ENCODE data around the gene TMED1.
"Not testable (repeated sequence)": the region's sequence is repeated elsewhere in the genome, so short reads cannot be mapped to it uniquely, and the experiment has no call there.

Gene TMED1

DNA sequence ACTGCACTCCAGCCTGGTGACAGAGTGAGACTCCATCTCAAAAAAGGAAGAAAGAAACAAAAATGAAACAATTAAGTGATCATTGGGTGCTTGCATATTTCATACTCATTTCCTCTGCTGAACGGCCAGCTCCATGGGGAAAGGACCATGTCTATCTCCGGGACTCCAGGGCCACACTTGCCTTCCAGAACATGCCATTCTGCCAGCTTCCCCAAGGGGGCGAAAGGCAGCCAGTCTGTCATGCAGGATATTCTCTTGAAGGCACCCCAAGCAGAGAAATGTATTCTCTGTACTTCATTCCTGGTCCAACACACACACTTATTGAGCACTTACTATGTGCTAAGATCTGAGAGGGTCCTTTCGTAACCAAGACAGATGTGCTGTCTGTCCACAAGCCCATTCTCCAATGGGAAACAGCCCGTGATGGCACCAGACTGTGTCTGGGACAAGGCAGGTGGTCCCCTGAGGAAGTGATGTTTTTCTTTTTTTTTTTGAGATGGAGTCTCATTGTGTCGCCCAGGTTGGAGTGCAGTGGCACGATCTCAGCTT lies 25.2 kb upstream of the TMED1 start:
- peak; percentile 54 to 62 for DNase-seq

DNA sequence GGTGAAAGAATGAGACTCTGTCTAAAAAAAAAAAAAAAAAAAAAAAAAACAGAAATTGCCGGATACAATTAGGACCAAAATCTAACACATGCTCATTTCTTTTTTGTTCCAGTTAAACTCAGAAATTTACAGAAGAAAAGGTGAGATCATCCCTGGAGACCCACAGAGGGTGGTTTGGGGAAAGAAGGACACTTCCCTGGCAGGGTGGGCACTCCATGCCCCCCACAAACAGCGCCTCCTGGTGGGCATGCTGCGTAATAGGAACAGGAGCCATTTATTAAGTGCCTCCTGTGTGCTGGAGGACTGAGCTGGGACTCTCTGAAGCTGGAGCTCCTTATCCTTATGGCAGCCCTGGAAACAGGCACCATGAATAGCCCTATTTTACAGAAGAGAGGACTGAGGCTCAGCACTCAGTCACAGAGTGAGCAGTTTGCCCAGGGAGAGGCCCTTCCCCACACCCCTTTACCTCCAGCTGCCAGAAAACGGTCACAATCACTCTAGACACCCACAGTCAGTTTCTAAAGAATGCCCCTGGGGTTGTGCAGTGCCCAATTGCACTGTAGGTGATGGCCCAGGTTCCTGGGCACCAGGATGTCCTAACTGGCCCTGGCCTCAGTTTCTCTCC lies 22.3 kb upstream of the TMED1 start:
- DNase-seq: peak; percentile 58 to 60

DNA sequence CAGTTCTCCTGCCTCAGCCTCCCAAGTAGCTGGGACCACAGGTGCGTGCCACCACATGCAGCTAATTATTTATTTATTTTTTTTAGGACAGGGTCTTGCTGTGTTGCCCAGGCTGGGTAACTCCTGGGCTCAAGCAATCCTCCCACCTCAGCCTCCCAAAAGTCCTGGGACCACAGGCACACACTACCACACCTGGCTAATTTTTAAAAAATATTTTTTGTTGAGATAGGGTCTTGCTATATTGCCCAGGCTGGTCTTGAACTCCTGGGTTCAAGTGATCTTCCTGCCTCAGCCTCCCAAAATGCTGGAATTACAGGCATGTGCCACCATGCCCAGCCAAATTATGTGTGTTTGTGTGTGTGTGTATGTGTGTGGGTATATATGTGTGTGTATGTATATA lies 20.9 kb upstream of the TMED1 start:
- DNase-seq: not testable (repeated sequence)

DNA sequence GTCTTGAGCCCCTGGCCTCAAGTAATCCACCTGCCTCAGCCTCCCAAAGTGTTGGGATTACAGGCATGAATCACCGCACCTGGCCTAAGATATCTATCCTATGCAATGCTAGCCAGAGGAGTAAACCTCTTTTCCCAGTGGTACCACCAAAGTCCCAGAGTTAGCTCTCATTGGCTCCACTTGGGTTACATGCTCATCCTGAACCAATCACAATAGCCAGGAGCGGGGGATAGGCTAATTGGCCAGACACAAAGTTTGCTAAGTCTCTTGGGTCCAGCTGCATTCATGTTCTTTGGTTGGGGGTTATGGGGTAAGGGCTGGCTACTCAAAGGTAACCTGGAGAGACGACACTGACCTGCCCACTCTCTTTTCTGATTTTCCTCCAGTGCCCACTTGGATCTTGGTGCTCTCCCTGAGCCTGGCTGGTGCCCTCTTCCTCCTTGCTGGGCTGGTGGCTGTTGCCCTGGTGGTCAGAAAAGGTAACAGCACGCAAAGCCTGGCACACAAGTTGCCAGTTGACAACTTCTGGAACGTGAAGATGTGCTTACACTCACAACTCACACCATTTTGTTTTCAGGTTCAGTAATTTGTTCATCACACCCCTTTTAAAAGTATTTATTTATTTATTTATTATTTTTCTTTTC lies 20.0 kb upstream of the TMED1 start:
- peak in 1 of 2 experiments; percentile 61 for DNase-seq

DNA sequence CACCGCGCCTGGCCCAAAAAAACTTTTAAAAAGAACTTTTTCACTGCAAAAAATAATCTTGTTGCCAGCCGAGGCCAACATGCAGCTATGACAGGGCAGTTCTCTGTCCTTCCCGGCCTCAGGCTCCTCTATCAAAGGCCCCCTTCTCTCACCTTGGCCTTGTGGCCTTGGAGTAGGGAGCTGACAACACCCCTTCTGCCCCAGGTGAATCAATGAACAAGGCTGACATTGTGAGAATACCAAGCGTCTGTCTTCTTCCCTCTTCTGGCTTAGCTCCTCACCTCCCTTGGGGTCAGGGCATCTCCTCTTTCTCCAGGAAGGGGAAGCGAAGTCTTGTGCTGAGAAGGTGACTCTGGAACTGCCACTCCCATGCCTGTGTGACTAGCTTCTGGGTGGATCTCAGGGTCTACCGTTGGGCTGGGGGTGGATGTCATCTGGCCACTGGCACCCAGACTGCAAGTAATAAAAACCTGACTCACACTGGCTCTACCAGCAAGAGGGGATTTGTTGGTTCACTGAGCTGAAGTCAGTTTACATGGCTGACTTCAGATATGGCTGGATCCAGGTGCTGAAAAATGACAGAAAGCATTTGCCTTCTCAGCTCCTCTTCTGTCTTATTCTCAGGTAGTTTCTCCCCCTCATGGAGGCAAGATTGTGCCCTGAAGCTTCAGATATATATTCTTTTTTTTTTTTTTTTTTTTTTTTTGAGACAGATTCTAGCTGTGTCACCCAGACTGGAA lies 18.5 kb upstream of the TMED1 start:
- DNase-seq: no peak

DNA sequence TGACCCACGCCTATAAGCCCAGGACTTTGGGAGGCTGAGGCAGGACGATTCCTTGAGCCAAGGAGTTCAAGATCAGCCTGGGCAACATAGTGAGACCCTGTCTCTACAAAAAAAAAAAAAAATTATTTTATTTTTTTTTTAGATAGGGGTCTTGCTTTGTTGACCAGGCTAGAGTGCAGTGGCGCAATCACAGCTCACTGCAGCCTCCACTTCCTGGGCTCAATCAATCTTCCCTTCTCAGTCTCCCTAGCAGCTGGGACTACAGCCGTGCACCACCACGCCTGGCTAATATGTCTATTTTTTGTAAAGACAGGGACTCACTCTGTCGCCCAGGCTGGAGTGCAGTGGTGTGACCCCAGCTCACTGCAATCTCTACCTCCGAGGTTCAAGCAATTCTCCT lies 16.9 kb upstream of the TMED1 start:
- DNase-seq: no peak

DNA sequence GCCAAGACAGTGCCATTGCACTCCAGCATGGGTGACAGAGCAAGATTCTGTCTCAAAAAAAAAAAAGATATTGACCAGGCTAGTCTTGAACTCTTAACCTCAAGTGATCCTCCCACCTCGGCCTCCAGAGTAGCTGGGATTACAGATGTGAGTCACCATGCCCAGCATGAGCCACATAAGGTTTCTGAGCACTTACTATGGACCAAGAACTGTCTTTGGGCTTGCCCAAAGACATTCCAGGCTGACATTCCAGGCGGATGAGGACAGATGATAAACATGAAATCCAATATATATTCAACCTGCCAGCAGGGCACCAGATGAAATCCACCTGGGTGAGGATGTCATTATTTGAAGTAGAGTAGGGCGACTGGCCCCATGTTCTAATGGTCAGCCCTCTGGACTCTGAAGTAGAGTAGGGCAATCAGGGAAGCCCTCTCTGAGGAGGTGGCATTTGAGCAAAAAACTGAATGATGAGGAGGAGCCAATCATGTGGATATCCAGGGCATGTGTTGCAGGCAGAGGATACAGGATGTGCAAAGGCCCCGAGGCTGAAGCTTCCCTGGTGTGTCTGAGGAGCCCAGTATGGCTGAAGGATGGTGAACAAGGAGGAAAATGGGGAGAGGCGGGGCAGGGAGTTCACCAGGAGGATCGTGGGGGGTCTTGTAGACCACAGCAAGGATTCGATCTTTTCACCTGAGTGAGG lies 16.2 kb upstream of the TMED1 start:
- no peak for DNase-seq

DNA sequence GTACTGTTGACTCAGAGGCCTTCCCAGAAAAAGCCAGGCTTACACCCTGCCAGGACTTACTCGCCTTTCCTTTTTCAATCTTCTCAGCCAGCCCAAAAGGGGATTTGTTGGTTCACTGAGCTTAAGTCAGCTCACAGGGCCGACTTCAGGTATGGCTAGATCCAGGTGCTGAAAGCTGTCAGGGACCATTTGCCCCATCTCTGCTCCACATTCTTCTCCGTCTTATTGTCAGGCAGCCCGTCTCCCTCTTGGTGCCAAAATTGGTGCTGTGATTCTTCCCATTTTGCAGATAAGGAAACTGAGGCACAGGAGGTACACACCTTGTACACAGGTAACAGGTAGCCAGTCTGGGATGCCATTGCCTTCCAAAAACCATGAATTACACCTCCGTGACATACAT lies 14.6 kb upstream of the TMED1 start:
- DNase-seq: no peak

DNA sequence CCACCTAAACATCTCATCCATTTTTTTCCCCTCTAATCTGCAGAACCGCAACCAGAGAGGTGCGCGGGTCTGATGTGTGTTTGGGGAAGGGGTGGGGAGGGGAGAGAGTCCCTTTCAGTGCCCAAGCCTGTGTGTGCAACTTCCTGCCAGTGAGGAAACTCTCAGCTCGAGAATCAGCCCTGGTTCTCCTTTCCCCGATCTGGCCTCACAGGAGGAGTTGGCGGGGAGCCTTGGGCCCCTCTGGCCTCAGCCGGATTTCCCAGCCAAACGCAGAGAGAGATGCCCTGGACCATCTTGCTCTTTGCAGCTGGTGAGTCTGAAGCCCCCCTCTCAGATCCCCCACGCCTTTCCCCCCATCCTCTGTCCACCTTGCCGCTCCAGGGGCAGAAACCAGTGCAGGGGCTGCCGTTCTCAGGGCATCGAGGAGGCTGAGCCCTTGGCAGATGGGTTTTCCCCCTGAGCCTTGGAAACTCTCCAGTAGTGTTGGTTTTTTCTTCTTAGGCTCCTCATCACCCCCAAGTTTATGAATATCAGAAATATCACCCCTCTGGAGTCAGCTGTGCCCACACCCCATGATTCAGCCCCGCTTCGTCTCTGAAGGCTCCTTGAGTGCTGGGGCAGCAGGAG lies 12.3 kb upstream of the TMED1 start, which contains the start of gene C19orf38:
Gene C19orf38, plus strand, starts transcription at position 186 of the 627 bp plus-strand sequence. Its CDS starts 94 bp downstream, at position 280.
- no peak for DNase-seq

DNA sequence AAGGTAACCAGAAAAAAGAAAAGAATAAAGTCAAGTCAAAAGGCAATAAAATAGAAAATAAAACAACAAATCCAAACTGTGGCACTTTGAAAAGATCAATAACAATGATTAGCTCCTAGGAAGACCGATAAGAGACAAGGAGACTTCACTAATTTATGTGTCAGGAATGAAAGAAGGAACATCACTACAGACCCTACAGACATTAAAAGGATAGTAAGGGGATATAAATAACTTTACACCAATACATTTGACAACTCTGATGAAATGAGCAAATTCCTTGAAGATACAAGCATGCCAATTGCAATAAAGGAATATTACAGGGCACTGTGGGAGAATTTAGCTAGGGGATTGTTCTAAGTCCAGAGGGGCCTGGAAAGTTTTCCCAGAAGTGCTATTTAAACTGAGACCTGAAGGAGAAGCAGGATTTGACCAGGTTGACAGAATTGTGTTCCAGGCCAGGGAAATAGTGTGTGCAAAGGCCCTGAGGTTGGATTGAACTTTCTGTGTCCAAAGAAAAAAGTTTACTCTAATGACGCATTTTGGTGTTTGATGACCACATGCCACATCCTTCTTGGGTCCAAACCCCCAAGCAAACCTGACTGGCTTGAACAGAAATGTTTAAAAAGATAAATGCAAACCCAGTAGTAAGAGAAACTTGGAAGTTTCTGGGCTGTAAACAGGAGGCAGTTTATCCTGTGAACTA lies 10.6 kb upstream of the TMED1 start:
- DNase-seq: no peak

DNA sequence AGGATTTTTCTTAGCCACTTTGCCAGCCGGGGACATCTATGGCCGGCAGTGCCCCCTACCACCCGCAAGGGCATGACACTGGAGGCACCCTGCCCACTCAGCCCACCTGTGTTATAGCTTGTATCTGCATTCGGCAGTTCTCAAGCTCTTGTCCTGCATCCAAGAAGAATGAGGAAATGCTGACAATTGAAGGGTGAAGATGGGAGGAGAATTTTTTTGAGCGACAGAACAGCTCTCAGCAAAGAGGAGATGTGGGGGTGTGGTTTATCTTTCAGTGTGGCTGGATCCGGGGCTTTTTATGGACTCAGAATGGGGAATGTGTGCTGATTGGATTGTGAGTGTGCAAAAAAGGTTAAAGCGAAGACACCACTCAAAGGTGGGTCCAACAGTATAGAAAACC lies 6.8 kb upstream of the TMED1 start:
- DNase-seq: no peak

DNA sequence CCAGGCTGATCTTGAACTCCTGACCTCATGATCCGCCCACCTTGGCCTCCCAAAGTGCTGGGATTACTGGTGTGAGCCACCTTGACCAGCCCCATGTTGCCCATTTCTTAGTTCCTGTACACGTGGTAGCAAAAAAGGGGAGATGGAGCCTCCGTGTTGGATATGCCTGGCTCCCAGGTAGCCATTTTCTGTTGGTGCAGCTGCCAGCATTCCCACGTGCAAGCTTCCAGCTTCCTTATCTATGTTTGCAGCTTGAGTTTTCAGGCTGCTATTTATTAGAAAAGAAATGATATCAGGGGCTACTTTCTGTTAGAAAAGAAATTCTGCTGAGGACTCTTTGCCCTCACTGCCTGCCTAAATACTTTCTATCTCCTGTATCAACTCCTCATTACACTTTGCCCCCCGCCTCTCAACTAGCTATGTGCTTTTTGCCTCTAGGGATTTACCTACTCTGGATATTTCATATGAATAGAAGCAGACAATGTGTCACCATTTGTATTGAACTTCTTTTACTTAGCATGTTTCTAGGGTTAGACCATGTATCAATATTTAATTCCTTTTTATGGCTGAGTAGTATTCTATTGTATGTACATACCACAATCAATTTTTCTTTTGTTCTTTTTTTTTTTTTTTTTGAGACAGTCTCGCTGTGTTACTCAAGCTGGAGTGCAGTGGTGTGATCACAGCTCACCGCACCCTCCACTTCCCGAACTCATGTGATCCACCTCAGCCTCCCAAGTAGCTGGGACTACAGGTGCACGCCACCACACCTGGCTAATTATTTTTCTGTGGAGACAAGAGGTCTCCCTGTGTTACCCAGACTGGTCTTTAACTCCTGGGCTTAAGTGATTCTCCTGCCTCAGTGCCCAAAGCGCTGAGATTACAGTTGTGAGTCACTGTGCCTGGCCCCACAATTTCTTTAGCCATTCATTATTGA lies 3.4 kb upstream of the TMED1 start:
- no peak for DNase-seq

DNA sequence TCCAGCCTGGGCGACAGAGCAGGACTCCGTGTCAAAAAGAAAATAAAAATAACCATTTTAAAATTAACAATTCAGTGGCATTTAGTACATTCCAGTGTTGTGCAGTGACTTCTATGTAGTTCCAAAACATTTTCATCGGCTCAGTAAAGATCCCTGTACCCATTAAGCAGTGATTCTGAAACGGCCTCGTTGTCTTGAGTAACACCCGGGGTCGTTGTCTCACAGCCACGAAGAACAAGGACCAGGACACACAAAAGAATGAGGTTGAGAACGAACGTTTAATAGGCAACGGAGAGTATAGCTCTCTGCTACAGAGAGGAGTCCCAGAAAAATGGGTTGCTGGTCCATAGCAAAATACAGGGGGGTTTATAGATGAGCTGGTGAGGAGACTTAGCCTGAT lies 2.4 kb upstream of the TMED1 start:
- DNase-seq: no peak

DNA sequence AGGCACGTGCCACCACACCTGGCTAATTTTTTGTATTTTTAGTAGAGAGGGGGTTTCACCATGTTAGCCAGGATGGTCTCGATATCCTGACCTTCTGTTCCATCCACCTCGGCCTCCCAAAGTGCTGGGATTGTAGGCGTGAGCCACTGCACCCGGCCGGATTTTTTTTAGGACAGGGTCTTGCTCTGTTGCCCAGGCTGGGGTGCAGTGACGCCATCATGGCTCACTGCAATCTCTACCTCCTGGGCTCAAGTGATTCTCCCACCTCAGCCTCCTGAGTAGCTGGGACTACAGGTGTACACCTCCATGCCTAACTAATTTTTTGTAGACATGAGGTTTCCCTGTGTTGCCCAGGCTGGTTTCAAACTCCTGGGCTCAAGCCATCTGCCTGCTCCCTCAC lies 1.6 kb upstream of the TMED1 start:
- DNase-seq: not testable (repeated sequence)

DNA sequence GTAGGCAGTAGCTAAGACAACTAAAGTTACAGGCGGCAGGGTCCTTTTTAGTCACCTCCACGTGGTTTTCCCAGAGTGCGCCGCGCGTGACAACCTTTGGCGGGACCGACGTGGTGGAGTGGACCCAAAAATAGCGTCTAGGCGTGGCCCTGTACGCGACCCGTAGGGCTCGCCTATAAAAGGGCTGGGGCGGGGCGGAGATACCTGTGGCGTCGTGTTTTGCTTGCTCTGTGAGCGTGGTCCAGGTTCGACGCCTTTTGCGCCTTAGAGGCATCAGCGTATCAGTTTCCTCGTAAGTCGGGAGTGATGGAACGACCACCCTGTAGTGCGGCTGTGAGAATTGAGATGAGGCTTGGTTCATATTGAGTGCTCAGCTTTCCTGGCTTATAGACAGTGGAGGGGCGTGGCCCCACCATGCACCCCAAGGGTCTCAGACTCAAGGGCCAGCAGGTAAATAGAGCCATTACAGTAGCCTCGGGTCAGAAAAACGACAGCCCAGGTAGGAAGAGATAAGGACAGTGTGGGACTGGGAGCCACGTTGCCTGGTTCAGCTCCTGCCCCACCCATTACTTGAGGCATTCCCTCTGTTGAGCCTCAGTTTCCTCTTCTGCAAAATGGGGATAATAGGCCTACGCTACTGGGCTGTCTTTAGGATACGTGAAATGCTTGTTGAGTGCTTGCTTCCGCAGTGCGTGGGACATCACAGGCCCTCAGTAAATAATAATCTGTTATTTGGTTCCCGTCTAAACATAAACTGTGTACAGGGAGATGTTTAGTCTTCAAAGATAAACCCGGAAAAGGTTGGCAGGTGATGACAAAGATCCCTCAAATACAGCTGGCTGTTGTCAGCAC lies 693 bp upstream of the TMED1 start:
- DNase-seq: peak; percentile 91 to 92

DNA sequence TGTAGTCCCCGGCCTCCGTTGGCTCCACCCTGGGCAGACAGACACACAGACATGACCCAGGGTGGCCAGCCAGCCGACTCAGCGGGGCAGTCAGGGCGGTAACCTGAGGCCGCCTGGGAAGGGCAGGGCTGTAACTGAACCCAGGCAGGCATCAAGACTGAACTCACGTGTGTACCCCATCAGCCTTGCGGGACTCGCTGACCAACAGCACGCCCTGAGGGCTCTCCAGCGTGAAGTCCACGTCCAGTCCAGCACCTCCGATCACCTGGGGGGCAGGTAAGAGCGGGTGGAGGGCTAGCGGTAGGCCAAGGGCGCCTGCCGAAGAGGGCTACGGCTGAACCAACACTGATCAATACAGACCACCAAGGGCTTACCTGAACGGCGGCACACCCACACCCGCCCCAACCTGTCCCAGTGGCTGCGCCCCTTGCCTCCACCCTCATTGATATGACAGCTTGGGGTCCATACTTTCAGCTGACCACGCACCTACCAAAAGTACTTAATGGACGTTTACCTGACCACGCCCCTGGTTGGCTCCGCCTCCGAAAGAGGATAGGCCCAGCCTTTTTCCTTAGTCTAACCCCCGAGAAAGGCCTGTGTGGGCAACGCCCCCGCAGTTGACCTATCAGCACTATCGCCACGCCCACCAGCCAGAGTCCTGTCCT lies 791 bp downstream of the TMED1 start:
- no peak for DNase-seq

DNA sequence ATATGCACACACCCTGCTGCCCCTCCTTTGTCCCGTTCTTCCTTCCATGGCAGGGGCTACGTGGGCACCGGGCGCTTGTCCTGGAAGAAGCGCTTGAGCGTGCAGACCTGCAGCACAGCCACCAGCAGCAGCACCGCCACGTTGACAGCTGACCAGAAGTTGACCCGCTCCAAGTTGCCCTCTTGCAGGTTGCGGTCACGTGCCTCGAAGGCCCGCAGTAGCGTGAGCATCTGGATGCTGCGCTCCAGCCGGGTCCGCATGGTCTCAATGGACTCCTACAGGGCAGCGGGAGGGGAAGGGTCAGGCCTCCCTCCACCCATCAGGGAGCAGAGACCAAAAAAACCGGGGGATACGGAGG lies 3.1 kb downstream of the TMED1 start:
- DNase-seq: no peak

DNA sequence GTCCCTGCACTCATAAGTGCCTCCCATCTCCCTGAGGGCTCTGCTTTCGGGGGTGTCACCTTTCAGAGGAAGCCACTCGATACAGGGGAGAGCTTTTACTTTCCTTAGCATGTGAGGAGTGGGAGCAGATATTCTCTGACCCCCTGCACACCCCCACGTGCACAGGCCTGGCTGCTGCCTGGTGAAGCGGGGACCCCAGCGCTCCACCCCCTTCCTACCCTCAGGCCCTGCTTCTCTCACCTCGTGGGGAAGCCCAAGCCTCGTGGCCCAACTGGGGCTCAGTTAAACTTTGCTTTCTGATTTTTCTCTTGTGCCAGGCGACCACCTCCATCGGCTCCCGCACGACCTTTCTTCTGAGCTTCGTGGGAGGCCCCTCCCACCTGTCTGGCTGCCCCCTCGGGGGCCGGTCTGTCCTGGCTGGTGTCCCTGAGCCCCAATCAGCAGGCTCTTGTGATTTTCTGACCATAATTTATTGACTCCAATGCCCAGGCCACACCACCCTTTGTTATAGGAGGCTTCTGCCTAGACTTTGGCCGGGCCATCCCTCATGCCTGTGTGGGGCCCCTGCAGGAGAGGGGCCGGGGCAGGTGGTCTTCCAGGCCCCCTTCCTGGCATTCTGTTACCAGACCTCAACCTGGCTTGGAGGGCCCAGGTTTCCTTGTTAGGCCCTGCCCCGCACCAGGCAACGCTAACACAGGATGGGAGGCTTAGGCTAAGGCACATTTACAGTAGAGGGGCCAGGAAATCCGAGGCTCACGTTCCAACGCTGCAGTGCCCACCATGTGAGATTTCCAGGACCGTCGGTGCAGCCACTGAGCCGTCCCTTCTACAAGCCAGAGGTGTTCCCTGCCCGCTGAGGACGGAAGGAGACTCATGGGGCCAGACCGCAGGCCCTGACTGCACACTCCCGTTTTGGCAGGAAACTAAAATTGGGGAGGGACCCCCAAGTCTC lies 3.7 kb downstream of the TMED1 start:
- no peak for DNase-seq

Data from activated T-cell treated with anti-CD3 and anti-CD28 coated beads, Interleukin-2, amount 50 U/mL, for 48 hours (primary cell).